IMR-90 (cell line): ENCODE results near the gene CCDC85B. TPM values are rescaled to one million over a fixed set of nuclear protein-coding genes. Genes with fewer than 3 reads are reported as not detected.

ENCODE experiments used
- ATAC-seq: fragments of 200-7000 bp; cut with Tn5 transposase; 2 replicates; pipeline ENCODE4 v1.9.1; 2020; ENCODE audit warnings: low read depth, mild to moderate bottlenecking, moderate library complexity
- BruUV-seq: library from RNA; stranded (reverse); fragments of 400-500 nt; replicated peaks from 2 replicates; lab custom pipeline; 2021; lab: Mats Ljungman, UMichigan
- CTCF ChIA-PET: fragments of 300-600 bp; formaldehyde crosslinking; extraction: SDS; loops from one replicate; lab custom pipeline; 2021; ENCODE audit warnings: antibody characterized with exemption; lab: Yijun Ruan, JAX
- POLR2A ChIA-PET: fragments of 300-600 bp; sonication (Branson Sonifier 250); formaldehyde crosslinking; loops from one replicate; lab custom pipeline; 2022; ENCODE audit warnings: antibody characterized with exemption; ENCODE audit not compliant: unreplicated experiment; lab: Charles Lee
- DNase-seq: peaks from one replicate; pipeline ENCODE4 v3.0.0; 2013
- H2AFZ ChIP-seq: replicated peaks from 2 replicates; pipeline ENCODE3; 2013; ENCODE audit warnings: low read length, mild to moderate bottlenecking; ENCODE audit not compliant: poor library complexity
- H2AK5ac ChIP-seq: 2 replicates; pipeline ENCODE4 v1.6.1; 2013; ENCODE audit warnings: low read depth, low read length, inconsistent platforms
- H2AK9ac ChIP-seq: replicated peaks from 2 replicates; pipeline ENCODE3; 2013; ENCODE audit warnings: mild to moderate bottlenecking, low read depth, low read length, moderate library complexity; ENCODE audit not compliant: poor library complexity
- H2BK120ac ChIP-seq: 2 replicates; pipeline ENCODE4 v1.6.1; 2013; ENCODE audit warnings: low read depth, low read length, inconsistent platforms
- H2BK15ac ChIP-seq: 3 replicates; pipeline ENCODE4 v1.6.1; 2013; ENCODE audit warnings: low read depth, low read length, inconsistent platforms
- H2BK20ac ChIP-seq: 2 replicates; pipeline ENCODE4 v1.6.1; 2013; ENCODE audit warnings: low read depth, mild to moderate bottlenecking, inconsistent platforms, low read length, moderate library complexity
- H2BK5ac ChIP-seq: 2 replicates; pipeline ENCODE4 v1.6.1; 2013; ENCODE audit warnings: mild to moderate bottlenecking, low read depth, low read length, inconsistent platforms; ENCODE audit not compliant: poor library complexity, severe bottlenecking
- H3K14ac ChIP-seq: replicated peaks from 2 replicates; pipeline ENCODE4 v1.6.1; 2013; ENCODE audit warnings: low read depth, low read length, inconsistent platforms
- H3K18ac ChIP-seq: 2 replicates; pipeline ENCODE4 v1.6.1; 2013; ENCODE audit warnings: low read depth, low read length, control low read depth
- H3K23ac ChIP-seq: 2 replicates; pipeline ENCODE4 v1.6.1; 2013; ENCODE audit warnings: low read depth, low read length, inconsistent platforms
- H3K27ac ChIP-seq: 2 replicates; pipeline ENCODE4 v1.5.1; 2013; ENCODE audit warnings: mild to moderate bottlenecking, control low read depth, low read length; ENCODE audit not compliant: insufficient read depth
- H3K27me3 ChIP-seq: 2 replicates; pipeline ENCODE4 v1.6.1; 2013; ENCODE audit warnings: low read length; ENCODE audit not compliant: control insufficient read depth, insufficient read depth
- H3K36me3 ChIP-seq: 2 replicates; pipeline ENCODE4 v1.6.1; 2013; ENCODE audit warnings: low read length, mixed read lengths; ENCODE audit not compliant: control insufficient read depth, insufficient read depth
- H3K4ac ChIP-seq: 2 replicates; pipeline ENCODE4 v1.6.1; 2013; ENCODE audit warnings: low read depth, low read length, inconsistent platforms
- H3K4me1 ChIP-seq: 2 replicates; pipeline ENCODE4 v1.6.1; 2013; ENCODE audit warnings: low read length, mixed read lengths; ENCODE audit not compliant: control insufficient read depth, insufficient read depth
- H3K4me2 ChIP-seq: 2 replicates; pipeline ENCODE4 v1.6.1; 2013; ENCODE audit warnings: low read depth, mild to moderate bottlenecking, control low read depth, low read length, moderate library complexity
- H3K4me3 ChIP-seq: 2 replicates; pipeline ENCODE4 v1.5.1; 2013; ENCODE audit warnings: low read depth, mild to moderate bottlenecking, control low read depth, low read length, moderate library complexity; ENCODE audit not compliant: insufficient read depth
- H3K56ac ChIP-seq: 2 replicates; pipeline ENCODE4 v1.6.1; 2013; ENCODE audit warnings: low read length, inconsistent platforms; ENCODE audit not compliant: insufficient read depth; ENCODE audit errors: extremely low read depth
- H3K79me1 ChIP-seq, 2 experiments: 2 replicates each; pipeline ENCODE4 v1.6.1; 2013; ENCODE audit warnings: low read length in 2 of 2, inconsistent platforms in 1 of 2, low read depth in 1 of 2
- H3K9ac ChIP-seq: 2 replicates; pipeline ENCODE4 v1.6.1; 2013; ENCODE audit warnings: low read depth, low read length, control low read depth
- H3K9me1 ChIP-seq: 2 replicates; pipeline ENCODE4 v1.6.1; 2013; ENCODE audit warnings: low read length, inconsistent platforms; ENCODE audit not compliant: insufficient read depth
- H3K9me3 ChIP-seq: 2 replicates; pipeline ENCODE4 v1.6.1; 2013; ENCODE audit warnings: low read length; ENCODE audit not compliant: control insufficient read depth, insufficient read depth
- H4K20me1 ChIP-seq: 2 replicates; pipeline ENCODE4 v1.6.1; 2013; ENCODE audit warnings: low read length, inconsistent platforms; ENCODE audit not compliant: insufficient read depth
- H4K5ac ChIP-seq: 2 replicates; pipeline ENCODE4 v1.6.1; 2013; ENCODE audit warnings: mild to moderate bottlenecking, low read depth, low read length, control low read depth
- H4K8ac ChIP-seq, 2 experiments: 2 replicates each; pipeline ENCODE4 v1.6.1; 2013; ENCODE audit warnings: low read depth in 2 of 2, low read length in 2 of 2, control low read depth in 1 of 2, inconsistent platforms in 1 of 2
- H4K91ac ChIP-seq: 2 replicates; pipeline ENCODE4 v1.6.1; 2013; ENCODE audit warnings: low read depth, low read length, inconsistent platforms; ENCODE audit not compliant: insufficient read depth
- BHLHE40 ChIP-seq: fragments of 150-350 bp; IDR thresholded peaks from 2 replicates; pipeline ENCODE4 v1.6.1; 2016; ENCODE audit warnings: mild to moderate bottlenecking, low read depth, low read length
- POLR2A ChIP-seq: IDR thresholded peaks from 2 replicates; pipeline ENCODE4 v1.6.1; 2012; ENCODE audit warnings: mild to moderate bottlenecking, low read depth, low read length
- WGBS, 2 experiments: methylation state at CpG; one replicate each; pipeline versions ENCODE4 v1.1.5 to v1.1.7; 2013; ENCODE audit warnings: missing lambda C conversion rate in 2 of 2; ENCODE audit not compliant: insufficient read length in 1 of 2; ENCODE audit errors: extremely low coverage in 2 of 2; 5-methylcytosine and 5-hydroxymethylcytosine counted together
- dilution Hi-C: fragments of 300-500 bp; cut with HindIII; formaldehyde crosslinking; loops from one replicate; pipeline ENCODE4 v1.14.3; 2018; ENCODE audit warnings: low sequenced_read_pairs; ENCODE audit not compliant: unreplicated experiment
- in situ Hi-C: fragments of 300-500 bp; cut with MboI; formaldehyde crosslinking; loops from 3 replicates; pipeline ENCODE4 v1.14.3; 2019; ENCODE audit warnings: low sequenced_read_pairs, inconsistent platforms, mixed read lengths
- intact Hi-C: fragments of 100-400 bp; cut with micrococcal nuclease; formaldehyde crosslinking; loops from 2 replicates; pipeline ENCODE4 v1.10.0; 2022
- polyA plus RNA-seq, 3 experiments: library from polyadenylated mRNA; depleted of rRNA; stranded (reverse); fragments of >200 nt; gene quantifications; 2 replicates each; pipeline ENCODE4 v1.2.3, GENCODE V29; 2012; ENCODE audit warnings: low replicate concordance in 1 of 3
- total RNA-seq: library from RNA; depleted of rRNA; stranded (reverse); fragments of >200 nt; gene quantifications from 2 replicates; pipeline ENCODE4 v1.2.3, GENCODE V29; 2012

The CCDC85B gene
- total and polyA plus RNA-seq, 2 of the 4 experiments (the other 2 are of a cell fraction) = 17.6 to 35.4 TPM

- peak overlapping the region; percentile 28 for H3K27ac ChIP-seq
- H2AK9ac ChIP-seq = peak overlapping the region; percentile 92
- H3K18ac ChIP-seq = peak overlapping the region; percentile 17; the same call in 1 of the 2 replicates
- TF ChIP-seq POLR2A (peak; percentile 17; the same call in 1 of the 2 replicates), BHLHE40 (no peak)
- H2AFZ ChIP-seq = peak overlapping the region; percentile 59
- H4K20me1 ChIP-seq = peaks cover 83% of the 10 kb centered on the region
- H3K36me3 ChIP-seq = peaks cover 46% of the 10 kb centered on the region
- peaks cover 8 to 30% of the 10 kb centered on the region in 2 experiments for H3K79me1 ChIP-seq
- dilution Hi-C loops (no loop called here), in situ Hi-C loops (no loop called here), intact Hi-C loops (no loop called here)
- H4K8ac ChIP-seq = peak overlapping the region; percentile 84 to 93; a peak in 3 of 4 replicates
- peak overlapping the region; percentile 98; the same call in 1 of the 2 replicates for H3K4me3 ChIP-seq
- ATAC-seq = no peak
- peak overlapping the region; percentile 62; the same call in 1 of the 2 replicates for H3K56ac ChIP-seq
- peaks cover 7% of the 10 kb centered on the region; the same call in 1 of the 2 replicates for H3K9me1 ChIP-seq
- H2AK5ac ChIP-seq = peak overlapping the region; percentile 45
- WGBS, 2 experiments = 75% methylated on average over 4 of the region's 14 CpGs; no CpG with 5 or more reads in 1 of the 2 experiments
- CTCF ChIA-PET = interaction anchor here (1.2 kb wide), 1 partner anchor 126 kb away, joined by 4 read pairs; no protein-coding TSS in a partner anchor
- H3K9ac ChIP-seq = peak overlapping the region; percentile 54; the same call in 1 of the 2 replicates
- DNase-seq = no peak
- no TSS peak for BruUV-seq
- peak overlapping the region; percentile 14 for H4K5ac ChIP-seq
- peak overlapping the region; percentile 93 for H3K4ac ChIP-seq
- peaks cover 35% of the 10 kb centered on the region for H3K4me1 ChIP-seq
- H2BK20ac ChIP-seq = no peak overlapping the region
- peak overlapping the region; percentile 99 for H3K23ac ChIP-seq
- no peaks in the 10 kb centered on the region for H3K9me3 ChIP-seq
- no peak overlapping the region for H2BK15ac ChIP-seq
- H2BK5ac ChIP-seq = peak overlapping the region; percentile 72
- H4K91ac ChIP-seq = peak overlapping the region; percentile 24
- H3K27me3 ChIP-seq = no peaks in the 10 kb centered on the region
- H3K14ac ChIP-seq = peak overlapping the region; percentile 97
- peak overlapping the region; percentile 69 for H3K4me2 ChIP-seq
- peak overlapping the region; percentile 58 for H2BK120ac ChIP-seq
- POLR2A ChIA-PET = interaction anchor here (0.9 kb wide), 1 partner anchor 8 kb away, joined by 7 read pairs; the partner anchor contains the start of gene FIBP
These were observed 5.8 kb downstream of the CCDC85B start for GRCh38 chr11:65896034-65896999.
